Measurements from ENCODE around the gene NPAS1. TPM values are rescaled to one million over a fixed set of nuclear protein-coding genes. Genes with fewer than 3 reads are reported as not detected.

The NPAS1 gene
- polyA plus RNA-seq, 1 donor (not counting 4 experiments of a cell fraction or from before 2014, with no cell fraction given): 0.42 TPM

- Histone ChIP-seq H3K27ac (ENCODE audit: control insufficient read depth, insufficient read depth, low read length) (no peak overlapping the region), H3K9me1 (ENCODE audit: control insufficient read depth, extremely low read depth, insufficient read depth, low read length) (peaks cover 3% of the 10 kb centered on the region), H3K9ac (ENCODE audit: control insufficient read depth, extremely low read depth, insufficient read depth, low read length) (no peak overlapping the region), H3K4me1 (ENCODE audit: control insufficient read depth, extremely low read depth, insufficient read depth, low read length) (peaks cover 20% of the 10 kb centered on the region), H3K4me3 (ENCODE audit: control insufficient read depth in 2 of 3, extremely low read depth in 1 of 3, insufficient read depth in 2 of 3, low read depth in 1 of 3, low read length in 3 of 3) (no peak overlapping the region), H2AFZ (ENCODE audit: control insufficient read depth, low read length) (no peak overlapping the region), H3K9me3 (ENCODE audit: control insufficient read depth, low read depth, low read length) (no peaks in the 10 kb centered on the region), H4K20me1 (ENCODE audit: control insufficient read depth, extremely low read depth, insufficient read depth, low read length) (peaks cover 4% of the 10 kb centered on the region), H3K4me2 (ENCODE audit: control insufficient read depth, extremely low read depth, insufficient read depth, low read depth, low read length) (no peak overlapping the region), H3K27me3 (ENCODE audit: control insufficient read depth, extremely low read depth, insufficient read depth, low read length) (no peaks in the 10 kb centered on the region), H3K36me3 (ENCODE audit: control insufficient read depth in 2 of 2, extremely low read depth in 1 of 2, insufficient read depth in 2 of 2, low read length in 2 of 2) (peaks cover 5 to 7% of the 10 kb centered on the region in 2 experiments), H3K79me2 (ENCODE audit: control insufficient read depth, insufficient read depth, low read length) (peaks cover 3% of the 10 kb centered on the region)
- DNase-seq (ENCODE audit: low read depth, low spot score) (no peak), FAIRE-seq (no peak)
- TF ChIP-seq EZH2 (IDR thresholded peaks at IDR 0.05; ENCODE audit: low read length): no peak
- TF ChIP-seq CTCF (optimal IDR thresholded peaks at IDR 0.05 in 1 of 3, IDR thresholded peaks at IDR 0.05 in 1 of 3, conservative IDR thresholded peaks at IDR 0.05 in 1 of 3; ENCODE audit: extremely low read depth in 1 of 3, insufficient read depth in 2 of 3, low read length in 3 of 3): no peak
- dilution Hi-C loops (cut with MboI; ENCODE audit: extremely low pct_ligation_motif_present, low sequenced_read_pairs): no loop called here
Observed at GRCh38 chr19:46972311-46972710, 47.3 kb upstream of the NPAS1 start.

DNA sequence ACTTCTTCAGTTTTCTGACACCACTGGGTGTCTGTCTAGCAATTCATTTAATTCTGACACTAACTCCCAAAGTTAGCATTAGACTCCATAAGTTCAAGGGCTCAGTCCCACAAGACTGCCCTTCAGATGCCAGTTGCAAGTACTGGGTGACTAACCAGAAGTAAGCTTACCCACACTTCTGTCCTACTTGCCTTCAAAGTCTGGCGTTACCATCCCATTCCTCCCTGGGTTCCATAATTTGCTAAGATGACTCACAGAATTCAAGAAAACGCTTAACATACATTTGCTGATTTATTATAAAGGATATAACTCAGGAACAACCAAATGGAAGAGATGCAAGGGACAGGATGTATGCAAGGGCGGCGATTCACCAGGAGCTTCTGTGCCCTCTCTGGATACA, 45.5 kb upstream of the NPAS1 start:
- Histone ChIP-seq H3K27me3 (ENCODE audit: control insufficient read depth, extremely low read depth, insufficient read depth, low read length) (no peaks in the 10 kb centered on the region), H3K4me1 (ENCODE audit: control insufficient read depth, extremely low read depth, insufficient read depth, low read length) (peaks cover 23% of the 10 kb centered on the region), H3K79me2 (ENCODE audit: control insufficient read depth, insufficient read depth, low read length) (peaks cover 5% of the 10 kb centered on the region), H3K9me3 (ENCODE audit: control insufficient read depth, low read depth, low read length) (no peaks in the 10 kb centered on the region), H3K9me1 (ENCODE audit: control insufficient read depth, extremely low read depth, insufficient read depth, low read length) (peaks cover 2% of the 10 kb centered on the region), H4K20me1 (ENCODE audit: control insufficient read depth, extremely low read depth, insufficient read depth, low read length) (peaks cover 4% of the 10 kb centered on the region), H3K4me2 (ENCODE audit: control insufficient read depth, extremely low read depth, insufficient read depth, low read depth, low read length) (no peak overlapping the region), H2AFZ (ENCODE audit: control insufficient read depth, low read length) (no peak overlapping the region), H3K4me3 (ENCODE audit: control insufficient read depth in 2 of 3, extremely low read depth in 1 of 3, insufficient read depth in 2 of 3, low read depth in 1 of 3, low read length in 3 of 3) (no peak overlapping the region), H3K36me3 (ENCODE audit: control insufficient read depth in 2 of 2, extremely low read depth in 1 of 2, insufficient read depth in 2 of 2, low read length in 2 of 2) (peaks cover 7 to 8% of the 10 kb centered on the region in 2 experiments), H3K27ac (ENCODE audit: control insufficient read depth, insufficient read depth, low read length) (no peak overlapping the region), H3K9ac (ENCODE audit: control insufficient read depth, extremely low read depth, insufficient read depth, low read length) (no peak overlapping the region)
- FAIRE-seq: no peak
- no peak for DNase-seq (ENCODE audit: low read depth, low spot score)
- no peak for TF ChIP-seq EZH2 (IDR thresholded peaks at IDR 0.05; ENCODE audit: low read length)
- no peak for TF ChIP-seq CTCF (optimal IDR thresholded peaks at IDR 0.05 in 1 of 3, IDR thresholded peaks at IDR 0.05 in 1 of 3, conservative IDR thresholded peaks at IDR 0.05 in 1 of 3; ENCODE audit: extremely low read depth in 1 of 3, insufficient read depth in 2 of 3, low read length in 3 of 3)
- dilution Hi-C loops (cut with MboI; ENCODE audit: extremely low pct_ligation_motif_present, low sequenced_read_pairs): no loop called here
